Colon (tissue), 2 donors: ENCODE data around the gene PGBD5.
"Not testable (repeated sequence)": the region's sequence is repeated elsewhere in the genome, so short reads cannot be mapped to it uniquely, and the experiment has no call there.

Experiments used
- FAIRE-seq: peaks from 2 replicates; lab custom pipeline; 2012; peaks lifted over from hg19 to GRCh38; lab: Jason Lieb, UNC
- donor health status: control.
- donor health status: control.

PGBD5 gene

GRCh38 chr1:230424391-230425251 is 1.5 kb downstream of the PGBD5 start:
- no peak for FAIRE-seq

- no peak for FAIRE-seq
These were observed 2.2 kb downstream of the PGBD5 start for GRCh38 chr1:230423951-230424350.

- no peak for FAIRE-seq
These were observed 2.9 kb downstream of the PGBD5 start for GRCh38 chr1:230423261-230423660.

- no peak for FAIRE-seq
These were observed 3.7 kb downstream of the PGBD5 start for GRCh38 chr1:230422221-230422981.

GRCh38 chr1:230421481-230421880 is 4.7 kb downstream of the PGBD5 start:
- FAIRE-seq, result no peak

- not testable (repeated sequence) for FAIRE-seq
These were observed 5.8 kb downstream of the PGBD5 start for GRCh38 chr1:230420372-230420771.

- FAIRE-seq, result no peak
These were observed 9.7 kb downstream of the PGBD5 start for GRCh38 chr1:230416430-230416829.

GRCh38 chr1:230415405-230416132 is 10.6 kb downstream of the PGBD5 start:
- no peak for FAIRE-seq

GRCh38 chr1:230414694-230415093 is 11.4 kb downstream of the PGBD5 start:
- no peak for FAIRE-seq

- FAIRE-seq, result no peak
These were observed 12.0 kb downstream of the PGBD5 start for GRCh38 chr1:230414102-230414501.

GRCh38 chr1:230413061-230413460 is 13.1 kb downstream of the PGBD5 start:
- no peak for FAIRE-seq

GRCh38 chr1:230408971-230409370 is 17.2 kb downstream of the PGBD5 start:
- no peak for FAIRE-seq

GRCh38 chr1:230407351-230407750 is 18.8 kb downstream of the PGBD5 start:
- no peak for FAIRE-seq

- FAIRE-seq, result not testable (repeated sequence)
These were observed 19.4 kb downstream of the PGBD5 start for GRCh38 chr1:230406727-230407126.

GRCh38 chr1:230403442-230403841 is 22.7 kb downstream of the PGBD5 start:
- no peak for FAIRE-seq

GRCh38 chr1:230401763-230402294 is 24.3 kb downstream of the PGBD5 start:
- no peak for FAIRE-seq

GRCh38 chr1:230401101-230401500 is 25.0 kb downstream of the PGBD5 start:
- FAIRE-seq, result no peak

GRCh38 chr1:230400007-230400344 is 26.2 kb downstream of the PGBD5 start:
- FAIRE-seq, result no peak

- no peak for FAIRE-seq
These were observed 26.7 kb downstream of the PGBD5 start for GRCh38 chr1:230399321-230400006.

- no peak for FAIRE-seq
These were observed 27.3 kb downstream of the PGBD5 start for GRCh38 chr1:230398856-230399255.

- no peak for FAIRE-seq
These were observed 29.2 kb downstream of the PGBD5 start for GRCh38 chr1:230396966-230397365.

- FAIRE-seq, result no peak
These were observed 30.2 kb downstream of the PGBD5 start for GRCh38 chr1:230395932-230396331.
